ENCODE measurements around the gene CYP1A1. TPM values are rescaled to one million over a fixed set of nuclear protein-coding genes. Genes with fewer than 3 reads are reported as not detected.

Gene CYP1A1
- total RNA-seq, 1 donor from 2014 or later = 0.42 TPM

- Mint-ChIP-seq H3K4me3 (peak overlapping the region; percentile 76), H3K4me1 (peaks cover 9% of the 10 kb centered on the region), H3K36me3 (ENCODE audit: low read depth) (no peaks in the 10 kb centered on the region), H3K9me3 (no peaks in the 10 kb centered on the region), H3K27me3 (peaks cover 28% of the 10 kb centered on the region), H3K27ac (no peak overlapping the region)
- intact Hi-C loops (cut with micrococcal nuclease) = no loop called here
- DNase-seq = no peak
Measured at GRCh38 chr15:74726774-74727164, 1.4 kb upstream of the CYP1A1 start.

GRCh38 chr15:74725845-74726773, 781 bp upstream of the CYP1A1 start:
- Mint-ChIP-seq H3K27ac (no peak overlapping the region), H3K9me3 (no peaks in the 10 kb centered on the region), H3K36me3 (ENCODE audit: low read depth) (no peaks in the 10 kb centered on the region), H3K4me3 (peak overlapping the region; percentile 76), H3K27me3 (peaks cover 26% of the 10 kb centered on the region), H3K4me1 (peaks cover 9% of the 10 kb centered on the region)
- DNase-seq = peak; percentile 88
- intact Hi-C loops (cut with micrococcal nuclease) = loop anchor here (2.0 kb wide), 1 partner anchor 31 kb away; no protein-coding TSS in a partner anchor

- Mint-ChIP-seq H3K4me1 (peaks cover 9% of the 10 kb centered on the region), H3K36me3 (ENCODE audit: low read depth) (no peaks in the 10 kb centered on the region), H3K4me3 (peak overlapping the region; percentile 76), H3K27me3 (peaks cover 25% of the 10 kb centered on the region), H3K27ac (no peak overlapping the region), H3K9me3 (no peaks in the 10 kb centered on the region)
- intact Hi-C loops (cut with micrococcal nuclease) = loop anchor here (2.0 kb wide), 1 partner anchor 30 kb away; no protein-coding TSS in a partner anchor
- DNase-seq = no peak
Measured at GRCh38 chr15:74724570-74725224, 631 bp downstream of the CYP1A1 start.

- Mint-ChIP-seq H3K4me3 (no peak overlapping the region), H3K9me3 (no peaks in the 10 kb centered on the region), H3K27ac (no peak overlapping the region), H3K36me3 (ENCODE audit: low read depth) (no peaks in the 10 kb centered on the region), H3K4me1 (peaks cover 9% of the 10 kb centered on the region), H3K27me3 (peaks cover 25% of the 10 kb centered on the region)
- intact Hi-C loops (cut with micrococcal nuclease) = loop anchor here (2.0 kb wide), 1 partner anchor 29 kb away; no protein-coding TSS in a partner anchor
- peak; percentile 68 for DNase-seq
Measured at GRCh38 chr15:74723754-74724334, 1.5 kb downstream of the CYP1A1 start.

- DNase-seq = no peak
- Mint-ChIP-seq H3K27me3 (peaks cover 25% of the 10 kb centered on the region), H3K4me1 (peaks cover 9% of the 10 kb centered on the region), H3K9me3 (no peaks in the 10 kb centered on the region), H3K4me3 (no peak overlapping the region), H3K27ac (no peak overlapping the region), H3K36me3 (ENCODE audit: low read depth) (no peaks in the 10 kb centered on the region)
- intact Hi-C loops (cut with micrococcal nuclease) = no loop called here
Measured at GRCh38 chr15:74723187-74723586, 2.1 kb downstream of the CYP1A1 start.

- Mint-ChIP-seq H3K27me3 (peaks cover 22% of the 10 kb centered on the region), H3K9me3 (no peaks in the 10 kb centered on the region), H3K27ac (no peak overlapping the region), H3K4me1 (peaks cover 9% of the 10 kb centered on the region), H3K4me3 (no peak overlapping the region), H3K36me3 (ENCODE audit: low read depth) (no peaks in the 10 kb centered on the region)
- DNase-seq = no peak
- intact Hi-C loops (cut with micrococcal nuclease) = no loop called here
Measured at GRCh38 chr15:74722591-74722990, 2.7 kb downstream of the CYP1A1 start.

- Mint-ChIP-seq H3K4me1 (no peaks in the 10 kb centered on the region), H3K27ac (no peak overlapping the region), H3K36me3 (ENCODE audit: low read depth) (no peaks in the 10 kb centered on the region), H3K4me3 (no peak overlapping the region), H3K9me3 (no peaks in the 10 kb centered on the region), H3K27me3 (peaks cover 3% of the 10 kb centered on the region)
- intact Hi-C loops (cut with micrococcal nuclease) = no loop called here
- no peak for DNase-seq
Measured at GRCh38 chr15:74716651-74717050, 8.7 kb downstream of the CYP1A1 start.

- Mint-ChIP-seq H3K4me3 (no peak overlapping the region), H3K27me3 (peaks cover 16% of the 10 kb centered on the region)
Measured at GRCh38 chr15:74712311-74712710, 13.0 kb downstream of the CYP1A1 start.

GRCh38 chr15:74710319-74711094, 14.8 kb downstream of the CYP1A1 start:
- no peaks in the 10 kb centered on the region for H3K9me3 Mint-ChIP-seq
- H3K4me1 Mint-ChIP-seq = peaks cover 6% of the 10 kb centered on the region
- no peak overlapping the region for H3K4me3 Mint-ChIP-seq
- H3K27me3 Mint-ChIP-seq = peaks cover 24% of the 10 kb centered on the region
- no peak overlapping the region for H3K27ac Mint-ChIP-seq
- H3K36me3 Mint-ChIP-seq (ENCODE audit: low read depth) = no peaks in the 10 kb centered on the region
- intact Hi-C loops (cut with micrococcal nuclease) = no loop called here
- DNase-seq = no peak

More at GRCh38 chr15:74712311-74712710, 13.0 kb downstream of the CYP1A1 start:
- Mint-ChIP-seq H3K4me1 (peaks cover 6% of the 10 kb centered on the region), H3K27ac (no peak overlapping the region), H3K9me3 (no peaks in the 10 kb centered on the region), H3K36me3 (ENCODE audit: low read depth) (no peaks in the 10 kb centered on the region)
- intact Hi-C loops (cut with micrococcal nuclease) = no loop called here
- no peak for DNase-seq

GRCh38 chr15:74709892-74710291, 15.4 kb downstream of the CYP1A1 start:
- Mint-ChIP-seq H3K27me3 (peaks cover 24% of the 10 kb centered on the region), H3K9me3 (no peaks in the 10 kb centered on the region), H3K4me1 (peaks cover 6% of the 10 kb centered on the region), H3K36me3 (ENCODE audit: low read depth) (no peaks in the 10 kb centered on the region), H3K27ac (no peak overlapping the region), H3K4me3 (no peak overlapping the region)
- no peak for DNase-seq
- intact Hi-C loops (cut with micrococcal nuclease) = no loop called here

- intact Hi-C loops (cut with micrococcal nuclease) = no loop called here
Measured at GRCh38 chr15:74709011-74709410, 16.3 kb downstream of the CYP1A1 start.

GRCh38 chr15:74696808-74697207, 28.5 kb downstream of the CYP1A1 start:
- no peaks in the 10 kb centered on the region for H3K9me3 Mint-ChIP-seq
- peaks cover 2% of the 10 kb centered on the region for H3K36me3 Mint-ChIP-seq (ENCODE audit: low read depth)
- peak overlapping the region; percentile 98 for H3K4me3 Mint-ChIP-seq
- H3K4me1 Mint-ChIP-seq = peaks cover 27% of the 10 kb centered on the region
- H3K27ac Mint-ChIP-seq = peak overlapping the region; percentile 99
- H3K27me3 Mint-ChIP-seq = peaks cover 4% of the 10 kb centered on the region
- intact Hi-C loops (cut with micrococcal nuclease) = loop anchor here (5.0 kb wide), 1 partner anchor 60 kb away; no protein-coding TSS in a partner anchor
- peak; percentile 48 for DNase-seq

More at GRCh38 chr15:74709011-74709410, 16.3 kb downstream of the CYP1A1 start:
- H3K27ac Mint-ChIP-seq = no peak overlapping the region
- H3K4me3 Mint-ChIP-seq = no peak overlapping the region
- no peaks in the 10 kb centered on the region for H3K36me3 Mint-ChIP-seq (ENCODE audit: low read depth)
- peaks cover 24% of the 10 kb centered on the region for H3K27me3 Mint-ChIP-seq
- DNase-seq = no peak
- no peaks in the 10 kb centered on the region for H3K9me3 Mint-ChIP-seq
- peaks cover 6% of the 10 kb centered on the region for H3K4me1 Mint-ChIP-seq

- H3K27ac Mint-ChIP-seq = peak overlapping the region; percentile 99
- no peaks in the 10 kb centered on the region for H3K27me3 Mint-ChIP-seq
- peak overlapping the region; percentile 98 for H3K4me3 Mint-ChIP-seq
- no peak for DNase-seq
- intact Hi-C loops (cut with micrococcal nuclease) = loop anchor here (5.0 kb wide), 1 partner anchor 59 kb away; no protein-coding TSS in a partner anchor
- no peaks in the 10 kb centered on the region for H3K9me3 Mint-ChIP-seq
- peaks cover 2% of the 10 kb centered on the region for H3K36me3 Mint-ChIP-seq (ENCODE audit: low read depth)
- H3K4me1 Mint-ChIP-seq = peaks cover 27% of the 10 kb centered on the region
Measured at GRCh38 chr15:74696398-74696729, 29.0 kb downstream of the CYP1A1 start.

Measured in activated CD4-positive, alpha-beta T cell treated with anti-CD3 and anti-CD28 coated beads, Interleukin-2, amount 10 ng/mL, durations not matched to agents 24 days and 14 days (primary cell).